Measurements from ENCODE around the gene PPT2. TPM values are rescaled to one million over a fixed set of nuclear protein-coding genes. Genes with fewer than 3 reads are reported as not detected.

Gene PPT2
- polyA plus RNA-seq, 12 donors, result 23.9 to 57.7 (median 32.6) TPM; not detected in 1

DNA sequence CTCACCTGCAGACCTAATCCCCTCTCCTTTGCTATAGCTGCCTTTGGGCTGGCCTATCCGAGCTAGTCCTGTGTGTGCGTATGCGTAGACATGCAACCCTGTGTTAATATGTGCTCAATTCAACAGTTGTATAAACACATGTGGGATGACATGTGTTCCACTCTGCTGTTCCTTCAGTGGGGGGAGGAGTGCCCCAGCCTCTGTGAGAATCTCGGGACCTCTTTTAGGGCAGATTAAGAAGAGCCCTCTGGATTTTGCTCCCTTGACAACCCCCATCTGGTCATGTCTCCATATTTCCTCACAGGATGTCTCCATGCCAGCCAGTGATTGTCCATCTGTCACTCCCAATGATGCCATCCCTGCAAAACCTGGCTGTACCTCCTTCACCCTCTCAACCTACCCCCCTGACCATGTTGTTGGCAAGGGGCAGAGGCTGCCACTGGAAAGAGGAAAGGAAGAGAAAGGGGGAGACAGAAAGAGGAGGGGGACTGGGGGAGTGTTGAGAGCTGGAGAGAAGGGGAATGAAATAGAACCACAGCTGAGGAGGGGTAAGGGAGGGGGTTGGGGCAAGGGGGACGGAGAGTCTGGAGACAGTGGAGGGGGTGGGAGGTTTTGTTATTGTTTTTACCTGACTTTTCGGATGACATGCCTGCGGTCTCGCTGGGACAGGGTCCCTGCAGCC, 2.6 kb upstream of the PPT2 start:
- DNase-seq, result no peak

DNA sequence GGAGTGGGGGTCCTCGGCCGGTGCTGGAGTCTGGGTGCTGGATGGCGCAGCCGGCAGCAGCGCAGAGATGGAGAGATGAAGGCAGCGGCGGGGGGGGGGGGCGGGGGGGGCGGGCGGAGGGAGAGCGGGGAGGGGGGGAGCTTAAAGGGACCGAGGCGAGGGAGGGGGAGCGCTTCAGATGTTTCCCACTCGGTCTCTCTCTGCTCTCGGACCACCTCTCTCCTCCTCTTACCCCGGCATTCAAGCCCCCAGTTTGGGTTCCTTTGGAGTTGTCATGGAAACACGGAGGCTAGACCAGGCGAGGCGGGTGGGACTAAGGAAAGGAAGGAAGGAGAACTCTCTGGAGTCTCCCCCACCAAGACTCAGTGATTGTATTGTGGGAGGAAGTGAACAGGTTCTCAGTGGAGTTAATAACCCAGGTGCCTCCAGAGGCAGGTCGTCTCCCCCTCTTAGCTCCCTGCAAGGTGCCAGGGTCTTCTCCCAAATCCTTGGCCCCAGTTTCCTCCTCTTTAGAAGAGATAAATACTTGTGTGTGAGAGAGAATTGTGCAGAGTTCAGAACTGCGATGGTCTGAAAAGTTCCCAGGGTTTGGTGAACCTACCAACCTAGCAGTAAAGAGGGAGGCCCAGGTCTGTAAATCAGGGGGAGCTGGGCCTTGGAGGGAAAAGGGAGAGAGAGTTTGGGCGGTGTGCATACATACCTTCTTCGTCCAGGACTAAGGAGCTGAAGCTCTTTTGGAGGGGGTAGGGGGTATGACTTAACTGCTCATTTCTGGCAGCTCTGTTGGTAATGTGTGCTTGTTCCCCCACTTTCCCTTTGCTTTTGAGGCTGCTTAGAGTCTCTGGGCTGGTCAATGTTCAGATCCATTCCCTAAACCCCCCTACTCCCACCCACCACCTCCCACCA, 1.8 kb upstream of the PPT2 start, which contains the start of gene PRRT1:
TSS of gene PRRT1 (minus strand) at position 77 of the 906 bp plus-strand sequence. CDS start 112 bp downstream, outside the sequence.
- DNase-seq, result no peak

DNA sequence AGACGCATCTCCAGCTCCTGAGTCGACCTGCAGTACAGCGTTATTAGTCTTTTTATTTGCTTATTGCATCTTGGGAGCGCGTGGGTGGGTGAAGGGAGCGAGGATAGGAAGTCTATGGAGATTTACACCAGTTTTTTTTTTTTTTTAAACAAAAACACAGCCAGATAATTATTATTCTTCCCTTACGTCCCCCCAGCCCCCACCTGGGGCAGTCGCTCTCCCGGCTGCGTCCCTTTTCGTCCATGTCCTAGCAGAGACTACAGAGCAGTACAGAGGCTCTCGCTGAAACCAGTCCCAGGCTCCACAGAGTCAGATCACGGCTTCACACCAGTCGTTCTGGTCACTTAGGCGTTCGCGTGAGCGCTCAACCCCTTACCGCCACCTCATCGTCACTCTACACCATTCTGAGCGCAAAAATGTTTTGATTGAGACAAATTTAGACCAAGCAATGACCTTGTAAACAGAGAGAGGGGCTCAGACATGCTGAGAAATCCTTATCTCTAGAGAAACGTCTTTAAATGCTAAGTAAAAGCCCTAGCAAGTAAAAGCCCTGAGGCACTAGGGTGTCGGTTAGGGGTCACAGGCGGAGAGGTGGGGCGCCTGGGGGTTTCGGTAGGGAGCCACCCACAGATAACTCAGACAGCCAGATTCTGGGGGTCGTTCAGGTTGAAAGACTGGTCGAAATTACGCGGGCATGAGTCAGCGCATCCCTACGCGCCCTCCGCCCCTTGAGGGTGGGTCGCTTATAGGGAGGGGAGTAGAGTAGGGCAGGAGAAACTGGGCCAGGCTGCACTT, 975 bp upstream of the PPT2 start:
- DNase-seq, result peak; percentile 32

DNA sequence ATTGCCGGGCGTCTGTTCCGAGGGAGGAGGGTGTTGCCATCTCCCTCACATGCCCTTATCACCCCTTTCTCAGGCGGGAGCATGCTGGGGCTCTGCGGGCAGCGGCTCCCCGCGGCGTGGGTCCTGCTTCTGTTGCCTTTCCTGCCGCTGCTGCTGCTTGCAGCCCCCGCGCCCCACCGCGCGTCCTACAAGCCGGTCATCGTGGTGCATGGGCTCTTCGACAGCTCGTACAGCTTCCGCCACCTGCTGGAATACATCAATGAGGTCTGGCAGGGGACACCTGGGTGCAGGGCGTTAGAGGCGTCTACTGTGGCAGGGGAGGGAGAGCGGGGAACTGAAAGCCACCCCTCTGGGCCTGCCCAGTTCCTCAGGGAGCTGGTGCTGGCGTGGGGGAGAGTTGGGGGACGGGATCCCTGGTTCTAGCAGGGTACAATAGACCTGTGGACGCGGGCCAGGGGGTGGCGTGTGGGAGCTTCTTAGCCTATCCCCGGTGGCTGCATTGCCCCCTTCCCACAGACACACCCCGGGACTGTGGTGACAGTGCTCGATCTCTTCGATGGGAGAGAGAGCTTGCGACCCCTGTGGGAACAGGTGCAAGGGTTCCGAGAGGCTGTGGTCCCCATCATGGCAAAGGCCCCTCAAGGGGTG, 697 bp downstream of the PPT2 start:
- peak; percentile 65 for DNase-seq

DNA sequence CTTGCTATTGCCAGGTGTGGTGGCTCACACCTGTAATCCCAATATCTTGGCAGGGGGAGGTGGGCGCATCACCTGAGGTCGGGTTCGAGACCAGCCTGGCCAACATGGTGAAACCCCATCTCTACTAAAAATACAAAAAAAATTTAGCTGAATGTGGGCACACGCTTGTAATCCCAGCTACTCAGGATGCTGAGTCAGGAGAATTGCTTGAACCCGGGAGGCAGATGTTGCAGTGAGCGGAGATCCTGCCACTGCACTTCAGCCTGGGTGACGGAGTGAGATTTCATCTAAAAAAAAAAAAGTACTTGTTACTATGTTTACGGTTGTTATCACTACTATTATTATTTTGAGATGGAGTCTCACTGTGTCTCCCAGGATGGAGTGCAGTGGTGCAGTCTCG, 3.0 kb downstream of the PPT2 start:
- no peak for DNase-seq

DNA sequence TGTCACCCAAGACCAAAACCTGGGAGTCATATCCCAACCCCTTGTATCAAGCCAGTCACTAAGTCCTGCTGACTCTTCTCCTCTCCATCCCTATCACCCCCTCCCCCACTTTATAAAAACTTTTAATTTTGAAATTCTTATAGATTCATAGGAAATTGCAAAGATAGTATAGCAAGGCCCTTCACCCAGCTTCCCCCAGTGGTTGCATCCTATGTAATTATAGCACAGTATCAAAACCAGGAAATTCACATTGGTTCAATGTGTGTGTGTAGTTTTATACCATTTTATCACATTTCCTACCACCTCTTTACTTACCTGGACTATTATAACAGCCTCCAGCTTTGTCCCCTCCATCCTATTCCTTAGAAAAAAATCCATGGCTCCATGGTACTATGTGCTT, 4.1 kb downstream of the PPT2 start:
- DNase-seq, result no peak

DNA sequence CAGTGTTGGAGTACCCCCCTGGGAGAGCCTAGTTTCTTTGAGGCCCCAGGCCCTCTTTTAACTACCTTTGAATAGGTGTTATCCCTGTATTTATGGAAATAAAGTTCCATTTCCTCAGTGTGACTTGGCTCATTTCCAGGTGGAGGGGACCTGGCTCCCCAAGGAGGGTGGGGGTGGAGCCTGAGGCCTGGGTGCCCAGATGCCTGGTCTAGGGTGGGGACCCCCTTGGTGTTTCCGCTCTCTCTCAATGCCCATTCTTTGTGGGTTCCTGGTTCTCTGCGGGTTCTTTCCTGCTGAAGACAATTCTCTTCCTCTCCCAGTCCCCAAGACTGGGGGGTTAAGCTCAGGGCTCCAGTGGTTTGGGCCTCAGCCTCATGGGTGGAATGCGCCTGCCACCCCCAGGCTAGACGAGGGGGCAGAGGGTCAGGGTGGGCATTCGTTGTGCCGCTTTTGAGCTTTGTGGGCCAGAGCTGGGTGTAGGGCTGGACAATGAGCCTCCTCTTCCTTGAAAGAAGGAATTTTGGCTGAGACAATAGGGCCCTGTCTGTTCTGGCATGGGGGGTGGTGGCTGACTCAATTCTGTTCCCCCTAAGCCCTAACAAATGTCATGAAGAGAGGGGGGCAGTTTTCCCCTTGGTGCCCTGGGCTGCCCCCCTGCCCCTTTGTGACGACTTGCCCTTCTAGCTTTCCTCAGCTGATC, 9.8 kb downstream of the PPT2 start:
- DNase-seq, result no peak

DNA sequence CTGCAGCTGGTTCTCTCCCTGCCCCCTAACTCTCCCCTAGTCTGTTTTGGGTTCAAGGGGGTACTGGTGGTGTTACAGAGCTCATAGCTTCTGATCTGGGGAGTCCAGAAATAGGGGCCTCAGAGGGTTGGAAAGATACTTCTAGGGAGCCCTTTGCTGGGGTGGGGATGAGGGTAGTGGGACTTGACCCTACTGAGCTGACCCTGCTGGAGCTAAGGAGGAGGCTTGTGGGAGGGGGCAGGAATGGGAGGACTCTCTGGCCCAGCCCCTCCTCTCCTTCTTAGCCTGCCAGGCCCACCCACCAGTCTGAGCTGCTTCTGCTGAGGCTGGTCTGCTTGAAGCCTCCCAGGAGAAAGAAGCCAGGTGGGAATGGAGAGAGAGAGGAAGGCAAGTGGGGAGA, 10.4 kb downstream of the PPT2 start, which contains the start of gene EGFL8:
TSS of gene EGFL8 (plus strand) at position 301 of the 400 bp plus-strand sequence. CDS start 1,571 bp downstream, outside the sequence.
- no peak for DNase-seq

DNA sequence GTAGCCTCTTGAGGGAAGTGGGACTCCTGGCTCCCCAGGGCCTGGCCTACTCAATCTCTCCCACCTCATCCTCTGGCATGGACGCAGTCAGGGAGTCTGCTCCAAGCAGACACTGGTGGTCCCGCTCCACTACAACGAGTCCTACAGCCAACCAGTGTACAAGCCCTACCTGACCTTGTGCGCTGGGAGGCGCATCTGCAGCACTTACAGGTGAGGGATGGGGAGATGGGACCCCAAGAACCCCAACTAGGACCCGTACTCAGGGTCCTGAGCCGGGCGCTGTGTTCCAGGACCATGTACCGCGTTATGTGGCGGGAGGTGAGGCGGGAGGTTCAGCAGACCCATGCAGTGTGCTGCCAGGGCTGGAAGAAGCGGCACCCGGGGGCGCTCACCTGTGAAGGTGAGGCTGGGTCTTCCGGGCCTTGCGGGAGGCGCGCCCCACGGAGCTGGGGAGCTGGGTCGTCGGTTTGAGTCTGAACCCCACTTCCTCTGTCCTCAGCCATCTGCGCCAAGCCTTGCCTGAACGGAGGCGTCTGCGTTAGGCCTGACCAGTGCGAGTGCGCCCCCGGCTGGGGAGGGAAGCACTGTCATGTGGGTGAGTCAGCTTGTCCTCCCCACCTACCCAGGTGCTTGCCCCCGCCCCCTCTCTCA, 12.6 kb downstream of the PPT2 start:
- DNase-seq, result no peak

DNA sequence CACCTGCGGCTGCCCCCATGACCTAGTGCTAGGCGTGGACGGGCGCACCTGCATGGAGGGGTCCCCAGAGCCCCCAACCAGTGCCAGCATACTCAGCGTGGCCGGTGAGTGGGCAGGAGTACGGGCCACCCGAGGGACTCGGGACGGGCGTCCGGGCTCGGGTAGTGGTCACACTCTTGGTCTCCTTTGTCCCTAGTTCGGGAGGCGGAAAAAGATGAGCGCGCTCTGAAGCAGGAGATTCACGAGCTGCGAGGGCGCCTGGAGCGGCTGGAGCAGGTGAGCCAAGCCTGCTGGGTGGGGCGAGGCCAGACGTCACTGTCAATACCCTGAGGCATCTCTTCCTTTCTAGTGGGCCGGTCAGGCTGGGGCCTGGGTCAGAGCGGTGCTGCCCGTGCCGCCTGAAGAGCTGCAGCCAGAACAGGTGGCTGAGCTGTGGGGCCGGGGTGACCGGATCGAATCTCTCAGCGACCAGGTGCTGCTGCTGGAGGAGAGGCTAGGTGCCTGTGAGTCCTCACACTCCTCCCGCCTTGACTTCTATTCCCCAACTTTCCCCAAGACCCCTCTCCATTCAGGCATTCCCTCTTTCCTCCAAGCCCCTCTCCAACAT, 13.3 kb downstream of the PPT2 start:
- DNase-seq, result no peak

DNA sequence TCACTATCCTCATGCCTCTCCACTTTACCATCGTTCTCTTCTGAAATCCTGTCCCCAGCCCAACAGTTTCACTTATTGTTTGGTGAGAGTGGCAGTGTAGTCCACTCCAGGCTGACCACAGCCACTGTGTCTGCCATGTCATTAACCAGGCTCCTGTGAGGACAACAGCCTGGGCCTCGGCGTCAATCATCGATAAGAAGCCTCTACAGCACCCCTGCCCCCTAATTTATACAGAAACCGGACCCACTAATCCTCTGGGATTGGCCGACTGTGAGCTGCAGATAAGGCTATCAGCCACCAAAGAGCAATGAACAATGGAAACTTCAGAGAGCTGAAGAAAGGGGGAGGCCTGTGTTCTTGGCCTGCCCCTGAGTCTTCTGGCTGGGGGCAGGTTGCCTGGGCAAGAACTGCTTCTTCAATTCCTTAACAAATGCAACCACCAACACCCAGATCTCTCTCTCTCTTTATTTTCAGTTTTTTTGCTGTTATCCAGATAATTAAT, 13.9 kb downstream of the PPT2 start:
- no peak for DNase-seq

DNA sequence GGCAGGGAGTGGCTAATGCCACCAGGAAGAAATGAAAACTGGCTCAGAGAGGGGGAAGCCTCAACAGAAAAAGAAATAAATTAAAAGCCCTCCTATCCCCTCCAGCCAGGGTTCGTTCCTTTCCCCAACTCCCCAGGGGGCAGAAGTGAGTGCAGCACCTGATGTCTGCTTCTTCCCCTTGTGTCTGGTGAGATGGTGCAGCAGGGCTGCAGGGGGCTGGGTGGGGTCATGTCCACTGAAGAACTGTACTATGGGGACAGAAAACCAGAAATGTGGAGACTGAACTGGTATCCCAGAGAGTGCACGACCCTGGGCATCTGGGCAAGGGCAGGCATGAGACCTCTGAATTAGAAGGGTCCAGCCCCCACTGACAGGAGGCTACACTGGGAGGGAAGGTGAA, 14.4 kb downstream of the PPT2 start:
- no peak for DNase-seq

DNA sequence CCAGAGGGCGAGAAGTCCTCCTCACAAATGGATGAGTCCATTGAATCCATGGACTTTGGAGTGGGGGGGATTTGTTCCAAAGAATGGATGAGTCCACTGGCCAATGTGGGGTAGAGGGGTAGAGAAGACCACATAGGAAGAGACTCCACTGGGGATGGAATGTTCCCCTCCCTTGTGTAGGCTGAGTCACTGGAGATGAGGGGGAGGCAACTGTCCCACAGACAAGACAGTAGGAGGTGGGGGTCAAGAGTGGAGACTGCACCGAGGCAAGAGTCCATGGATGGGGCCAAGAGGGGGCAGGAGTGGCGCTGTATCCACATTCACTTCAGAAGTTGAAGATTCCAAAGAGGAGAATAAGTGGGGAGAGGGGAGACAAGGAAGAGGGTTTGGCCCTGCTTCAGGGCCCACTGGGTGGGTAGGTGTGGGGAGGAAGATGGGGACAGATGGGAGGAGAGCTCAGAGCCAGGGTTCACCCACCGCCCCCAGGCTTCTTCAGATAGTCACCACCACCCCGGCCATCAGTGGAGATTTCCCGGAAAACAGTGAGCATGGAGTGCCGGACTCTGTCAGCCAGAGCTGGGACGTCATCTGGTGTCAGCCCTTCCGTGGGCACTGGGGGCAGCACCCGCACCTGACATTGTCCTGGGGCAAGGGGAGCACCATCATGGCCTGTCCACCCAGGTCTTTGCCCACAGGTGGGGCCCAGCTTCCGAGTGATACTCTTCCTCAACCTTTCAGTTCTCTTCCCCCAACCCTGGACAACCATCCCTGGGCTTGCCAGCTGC, 15.1 kb downstream of the PPT2 start:
- no peak for DNase-seq

DNA sequence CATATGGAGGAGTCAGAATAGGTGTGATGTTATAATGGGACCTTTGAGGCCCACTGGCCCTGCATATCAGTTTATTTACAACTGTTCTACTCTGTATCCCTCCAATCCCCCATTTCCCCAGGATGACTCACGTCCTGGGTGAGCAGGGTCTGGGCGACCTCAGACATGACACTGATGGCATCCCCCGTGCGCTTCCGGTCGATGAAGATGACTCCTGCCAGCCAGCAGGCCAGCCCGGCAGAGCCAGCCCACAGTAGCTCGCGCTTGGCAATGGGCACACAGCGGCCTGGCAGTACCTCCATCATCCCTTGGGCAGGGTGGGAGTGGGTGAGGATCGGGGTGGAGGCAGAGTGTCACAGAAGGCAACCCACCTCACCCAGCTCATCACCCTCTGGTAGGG, 16.4 kb downstream of the PPT2 start:
- no peak for DNase-seq

DNA sequence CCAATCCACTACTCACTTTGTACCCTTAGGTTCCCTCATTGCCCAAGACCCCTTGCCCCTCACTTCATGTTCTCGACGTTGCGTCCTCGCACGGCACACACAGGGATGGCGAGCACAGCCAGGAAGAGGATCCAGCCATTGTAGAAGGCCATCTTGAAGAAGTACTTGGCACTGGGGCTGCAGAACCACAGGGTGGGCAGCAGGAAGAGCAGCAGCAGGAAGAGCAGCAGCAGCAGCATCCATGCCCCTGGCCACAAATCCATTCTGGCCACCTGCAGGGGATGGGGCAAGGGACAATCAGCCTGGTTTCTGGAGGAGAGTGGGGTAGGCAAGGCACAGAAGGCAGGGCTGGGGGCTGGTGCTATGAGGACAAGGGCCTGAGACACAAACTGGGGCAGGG, 17.3 kb downstream of the PPT2 start:
- no peak for DNase-seq

DNA sequence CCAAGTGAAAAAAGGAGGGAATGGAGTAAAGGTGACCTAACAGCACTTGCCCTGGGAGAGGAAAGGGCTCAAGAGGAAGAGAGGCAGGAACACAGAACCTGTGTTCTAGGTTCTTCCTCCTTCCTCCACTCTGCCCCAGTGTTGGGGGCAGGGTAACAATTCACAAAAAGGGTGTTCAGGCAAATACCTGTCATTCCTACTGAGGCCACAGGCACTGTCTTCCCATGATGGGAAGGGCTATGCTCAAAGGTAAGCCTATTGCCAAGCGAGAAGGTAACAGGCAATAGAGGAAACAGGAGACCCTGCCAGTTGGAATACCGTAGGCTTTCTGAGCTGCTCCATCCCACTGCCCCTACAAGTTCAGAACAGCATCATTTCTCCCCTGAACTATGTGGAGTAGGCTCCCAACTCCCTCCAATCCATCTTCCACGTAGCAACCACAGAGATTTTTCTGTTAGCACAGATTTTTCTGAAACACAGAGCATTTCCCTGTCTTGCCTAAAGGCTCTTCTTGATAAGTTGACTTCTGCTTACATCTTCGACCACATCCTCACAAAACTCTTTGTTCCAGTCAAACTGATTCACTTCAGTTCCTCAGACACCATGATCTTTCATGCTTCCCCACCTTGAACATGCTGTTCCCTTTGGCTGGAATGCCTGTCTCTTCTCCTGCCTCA, 19.2 kb downstream of the PPT2 start:
- no peak for DNase-seq

DNA sequence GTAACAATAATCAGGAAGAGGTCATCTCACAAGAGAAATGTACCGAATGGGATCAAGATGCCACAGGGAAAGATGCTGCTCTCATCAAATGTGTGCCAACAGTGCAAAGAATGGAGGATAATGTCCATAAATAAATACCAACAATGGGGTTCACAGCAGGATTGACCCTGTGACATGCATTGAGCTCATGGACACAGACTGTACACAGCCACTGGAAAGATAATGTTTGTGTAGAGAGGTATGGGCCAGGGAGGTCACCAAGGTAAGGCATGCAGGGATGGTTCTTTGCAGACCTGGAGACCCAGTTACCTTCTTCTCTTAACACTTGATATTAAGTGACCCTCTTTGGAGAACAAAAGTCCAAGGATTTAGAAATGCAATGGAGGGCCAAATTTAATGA, 20.5 kb downstream of the PPT2 start:
- DNase-seq, result no peak

DNA sequence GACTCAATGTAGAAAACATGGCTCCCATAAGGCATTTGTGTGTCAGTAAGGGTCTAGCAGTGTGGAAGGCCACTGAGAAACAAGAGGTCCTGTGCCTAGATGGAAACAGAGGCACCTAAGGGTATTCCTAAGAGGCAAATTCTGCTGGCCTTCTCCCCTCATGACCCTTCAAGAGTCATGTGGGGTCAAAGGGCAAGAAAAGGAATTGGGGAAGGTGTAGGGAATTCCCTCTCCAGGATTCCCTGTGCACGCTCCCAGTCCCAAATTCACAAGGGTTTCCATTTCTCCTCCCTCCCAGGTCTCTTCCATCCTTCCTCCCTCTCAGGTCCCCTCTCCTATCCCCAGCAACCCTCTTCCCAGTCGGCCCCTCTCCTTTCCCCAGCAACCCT, 21.4 kb downstream of the PPT2 start:
- no peak for DNase-seq

Data from muscle of arm (tissue), 12 donors.